Inferior parietal cortex (tissue), 1 donor: ENCODE data around the gene C19orf73.

Source experiments
- DNase-seq: peaks from one replicate; pipeline ENCODE4 v3.0.0-alpha.2; 2016; ENCODE audit errors: extremely low spot score

Gene C19orf73

GRCh38 chr19:49118565-49119410 is at the start of gene C19orf73:
Gene C19orf73 (minus strand): TSS chr19:49119143. CDS start chr19:49119022, 121 bp downstream.
- DNase-seq: peak; percentile 93

- DNase-seq: no peak
Observed at GRCh38 chr19:49168421-49168820, 49.5 kb upstream of the C19orf73 start.

GRCh38 chr19:49167857-49168409 is 49.0 kb upstream of the C19orf73 start:
- no peak for DNase-seq

GRCh38 chr19:49165865-49166301 is 46.9 kb upstream of the C19orf73 start:
- no peak for DNase-seq

- DNase-seq: peak; percentile 42
Observed at GRCh38 chr19:49165111-49165750, 46.3 kb upstream of the C19orf73 start.

- DNase-seq: no peak
Observed at GRCh38 chr19:49161987-49162386, 43.0 kb upstream of the C19orf73 start.

GRCh38 chr19:49160450-49161189 is 41.7 kb upstream of the C19orf73 start:
- no peak for DNase-seq

- peak; percentile 59 for DNase-seq
Observed at GRCh38 chr19:49157445-49158224, 38.7 kb upstream of the C19orf73 start, which contains the start of gene TRPM4. Gene TRPM4 (plus strand): TSS chr19:49157792. CDS start chr19:49157867, 75 bp downstream.

- DNase-seq: no peak
Observed at GRCh38 chr19:49155820-49156346, 36.9 kb upstream of the C19orf73 start.

- DNase-seq: no peak
Observed at GRCh38 chr19:49155005-49155819, 36.3 kb upstream of the C19orf73 start, which contains the start of gene HRC. Gene HRC (minus strand): TSS chr19:49155396. CDS start chr19:49155237, 159 bp downstream.

- DNase-seq: no peak
Observed at GRCh38 chr19:49154279-49154678, 35.3 kb upstream of the C19orf73 start.

- no peak for DNase-seq
Observed at GRCh38 chr19:49153167-49153809, 34.3 kb upstream of the C19orf73 start.

GRCh38 chr19:49152119-49152550 is 33.2 kb upstream of the C19orf73 start:
- no peak for DNase-seq

- peak; percentile 44 for DNase-seq
Observed at GRCh38 chr19:49151267-49152118, 32.5 kb upstream of the C19orf73 start.

- DNase-seq: no peak
Observed at GRCh38 chr19:49150944-49151243, 32.0 kb upstream of the C19orf73 start.

GRCh38 chr19:49150106-49150943 is 31.4 kb upstream of the C19orf73 start:
- peak; percentile 71 for DNase-seq

- peak; percentile 86 for DNase-seq
Observed at GRCh38 chr19:49149652-49150105, 30.7 kb upstream of the C19orf73 start.
